NB4 (cell line): Measurements from ENCODE around the gene EXOSC6.
"Not testable (repeated sequence)": the region's sequence is repeated elsewhere in the genome, so short reads cannot be mapped to it uniquely, and the experiment has no call there.

Experiments used
- MYC ChIP-seq: IDR thresholded peaks from 2 replicates; pipeline ENCODE4 v1.6.1; 2011; ENCODE audit warnings: low read depth, low read length
- POLR2A ChIP-seq: IDR thresholded peaks from 2 replicates; pipeline ENCODE4 v1.6.1; 2011; ENCODE audit warnings: mild to moderate bottlenecking; ENCODE audit not compliant: insufficient read length; ENCODE audit errors: extremely low read depth
- TF ChIP-seq, protein P1 (sequence below): IDR thresholded peaks from one replicate; pipeline ENCODE4 v1.5.1; 2012; ENCODE audit warnings: low read depth, low read length

DNA sequence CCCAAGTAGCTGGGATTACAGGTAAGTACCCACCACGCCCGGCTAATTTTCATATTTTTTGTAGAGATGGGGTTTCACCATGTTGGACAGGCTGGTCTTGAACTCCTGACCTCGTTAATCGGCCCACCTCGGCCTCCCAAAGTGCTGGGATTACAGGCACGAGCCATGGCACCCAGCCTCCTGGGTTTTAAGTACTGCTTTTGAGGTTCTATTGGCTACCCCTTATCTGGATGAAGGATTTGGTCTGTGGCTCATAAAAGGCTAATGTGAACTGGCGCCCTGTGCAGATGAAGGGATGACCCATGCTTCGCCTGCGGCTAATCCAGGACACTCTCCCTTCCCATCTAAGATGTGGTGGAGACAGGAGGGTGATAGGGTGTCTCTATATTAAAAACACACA lies 52.6 kb downstream of the EXOSC6 start:
- TF ChIP-seq, protein P1, sequence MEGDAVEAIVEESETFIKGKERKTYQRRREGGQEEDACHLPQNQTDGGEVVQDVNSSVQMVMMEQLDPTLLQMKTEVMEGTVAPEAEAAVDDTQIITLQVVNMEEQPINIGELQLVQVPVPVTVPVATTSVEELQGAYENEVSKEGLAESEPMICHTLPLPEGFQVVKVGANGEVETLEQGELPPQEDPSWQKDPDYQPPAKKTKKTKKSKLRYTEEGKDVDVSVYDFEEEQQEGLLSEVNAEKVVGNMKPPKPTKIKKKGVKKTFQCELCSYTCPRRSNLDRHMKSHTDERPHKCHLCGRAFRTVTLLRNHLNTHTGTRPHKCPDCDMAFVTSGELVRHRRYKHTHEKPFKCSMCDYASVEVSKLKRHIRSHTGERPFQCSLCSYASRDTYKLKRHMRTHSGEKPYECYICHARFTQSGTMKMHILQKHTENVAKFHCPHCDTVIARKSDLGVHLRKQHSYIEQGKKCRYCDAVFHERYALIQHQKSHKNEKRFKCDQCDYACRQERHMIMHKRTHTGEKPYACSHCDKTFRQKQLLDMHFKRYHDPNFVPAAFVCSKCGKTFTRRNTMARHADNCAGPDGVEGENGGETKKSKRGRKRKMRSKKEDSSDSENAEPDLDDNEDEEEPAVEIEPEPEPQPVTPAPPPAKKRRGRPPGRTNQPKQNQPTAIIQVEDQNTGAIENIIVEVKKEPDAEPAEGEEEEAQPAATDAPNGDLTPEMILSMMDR: not testable (repeated sequence)
- not testable (repeated sequence) for TF ChIP-seq MYC, POLR2A
